ENCODE measurements around the gene BPIFB3.

DNA sequence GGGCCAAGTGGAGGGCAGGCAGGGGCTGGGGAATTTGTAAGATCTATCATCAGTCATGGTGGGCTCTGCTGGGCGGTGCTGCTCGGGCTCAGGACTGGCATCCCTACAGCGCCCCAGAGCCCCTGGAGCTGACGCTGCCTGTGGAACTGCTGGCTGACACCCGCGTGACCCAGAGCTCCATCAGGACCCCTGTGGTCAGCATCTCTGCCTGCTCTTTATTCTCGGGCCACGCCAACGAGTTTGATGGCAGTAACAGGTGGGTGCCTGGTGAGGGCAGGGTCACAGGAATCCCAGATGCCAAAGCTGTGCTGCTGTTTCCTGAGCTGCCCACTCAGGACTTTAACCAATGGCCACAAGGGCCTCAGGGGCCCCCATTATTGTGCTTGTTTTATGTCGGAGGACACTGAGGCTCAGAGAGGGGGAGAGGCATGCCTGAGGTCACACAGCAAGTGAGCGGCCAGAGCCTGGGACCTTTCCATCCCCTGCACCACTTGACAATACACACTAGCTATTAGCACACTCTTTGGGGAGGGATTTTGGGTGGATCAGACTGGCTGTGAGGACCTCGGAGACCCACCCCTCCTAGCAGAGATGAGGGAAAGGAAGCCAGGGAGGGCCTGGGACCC, 39.9 kb upstream of the BPIFB3 start:
- no peak for TF ChIP-seq POLR2AphosphoS5 (IDR thresholded peaks at IDR 0.05; ENCODE audit: borderline replicate concordance, low read depth, low read length)
- no peak for TF ChIP-seq EZH2 (IDR thresholded peaks at IDR 0.05)
- no peak for TF ChIP-seq FOXP2 (optimal IDR thresholded peaks at IDR 0.05; ENCODE audit: control extremely low read depth, extremely low read length, insufficient read depth)

All from SK-N-MC (cell line).